Naive B cell (primary cell): Measurements from ENCODE around the gene KLHL41. TPM values are rescaled to one million over a fixed set of nuclear protein-coding genes. Genes with fewer than 3 reads are reported as not detected.
A peak's percentile ranks its signal among the peaks of the same experiment; 100 is the strongest.
"Not testable (repeated sequence)": the region's sequence is repeated elsewhere in the genome, so short reads cannot be mapped to it uniquely, and the experiment has no call there.

Experiments
- ATAC-seq, 2 donors: fragments of 150-1000 bp; cut with Tn5 transposase; 2 replicates each; pipeline ENCODE4 v1.10.0; 2021; ENCODE audit warnings: low read depth in 2 of 2, mild to moderate bottlenecking in 2 of 2, moderate library complexity in 2 of 2
- DNase-seq: peaks from one replicate; pipeline ENCODE4 v3.0.0; 2022
- H3K27ac Mint-ChIP-seq, 6 donors: one replicate each; pipeline ENCODE4 v1.8.0; 2020 to 2022; ENCODE audit warnings: mild to moderate bottlenecking in 6 of 6, mixed read lengths in 6 of 6, moderate library complexity in 5 of 6, inconsistent platforms in 2 of 6
- H3K27me3 Mint-ChIP-seq, 3 donors: one replicate each; pipeline ENCODE4 v1.8.0; 2021 to 2022; ENCODE audit warnings: mixed read lengths in 3 of 3, mild to moderate bottlenecking in 1 of 3
- H3K36me3 Mint-ChIP-seq, 2 donors: one replicate each; pipeline ENCODE4 v1.8.0; 2020 to 2022; ENCODE audit warnings: mixed read lengths in 2 of 2, inconsistent platforms in 1 of 2, mild to moderate bottlenecking in 1 of 2
- H3K4me1 Mint-ChIP-seq, 3 donors: one replicate each; pipeline ENCODE4 v1.8.0; 2020 to 2022; ENCODE audit warnings: mixed read lengths in 3 of 3, inconsistent platforms in 1 of 3, mild to moderate bottlenecking in 1 of 3, moderate library complexity in 1 of 3
- H3K4me3 Mint-ChIP-seq, 8 donors: one replicate each; pipeline ENCODE4 v1.8.0; 2020 to 2022; ENCODE audit warnings: mild to moderate bottlenecking in 8 of 8, mixed read lengths in 8 of 8, moderate library complexity in 8 of 8, inconsistent platforms in 2 of 8
- H3K9me3 Mint-ChIP-seq, 7 donors: one replicate each; pipeline ENCODE4 v1.8.0; 2020 to 2022; ENCODE audit warnings: mixed read lengths in 7 of 7, mild to moderate bottlenecking in 5 of 7, inconsistent platforms in 2 of 7, moderate library complexity in 1 of 7
- polyA plus RNA-seq, 6 donors: library from polyadenylated mRNA; unstranded; fragments of 300-500 nt; fragmentation: Illumina TruSeq; gene quantifications; one replicate each; pipeline ENCODE4 v1.2.3, GENCODE V29; 2021; ENCODE audit warnings: low read depth in 6 of 6

The KLHL41 gene
- polyA plus RNA-seq, 6 donors from 2014 or later, result not detected

DNA sequence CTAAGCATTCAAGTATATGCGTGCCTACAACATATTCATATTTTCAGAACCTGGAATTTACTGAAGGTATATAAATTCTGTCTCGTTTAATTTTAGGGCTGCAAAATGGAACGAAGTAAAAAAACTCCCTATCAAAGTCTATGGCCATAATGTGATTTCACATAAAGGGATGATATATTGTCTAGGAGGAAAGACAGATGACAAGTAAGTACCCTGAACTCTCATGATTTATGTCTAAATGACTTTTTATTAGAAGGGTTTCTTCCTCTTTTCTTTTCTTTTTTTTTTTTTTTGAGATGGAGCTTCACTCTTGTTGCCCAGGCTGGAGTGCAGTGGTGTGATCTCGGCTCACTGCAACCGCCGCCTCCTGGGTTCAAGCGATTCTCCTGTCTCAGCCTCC lies 5.3 kb downstream of the KLHL41 start:
- DNase-seq, ATAC-seq, H3K27ac Mint-ChIP-seq, H3K9me3 Mint-ChIP-seq, H3K36me3 Mint-ChIP-seq, H3K4me3 Mint-ChIP-seq, H3K27me3 Mint-ChIP-seq, H3K4me1 Mint-ChIP-seq: not testable (repeated sequence)

DNA sequence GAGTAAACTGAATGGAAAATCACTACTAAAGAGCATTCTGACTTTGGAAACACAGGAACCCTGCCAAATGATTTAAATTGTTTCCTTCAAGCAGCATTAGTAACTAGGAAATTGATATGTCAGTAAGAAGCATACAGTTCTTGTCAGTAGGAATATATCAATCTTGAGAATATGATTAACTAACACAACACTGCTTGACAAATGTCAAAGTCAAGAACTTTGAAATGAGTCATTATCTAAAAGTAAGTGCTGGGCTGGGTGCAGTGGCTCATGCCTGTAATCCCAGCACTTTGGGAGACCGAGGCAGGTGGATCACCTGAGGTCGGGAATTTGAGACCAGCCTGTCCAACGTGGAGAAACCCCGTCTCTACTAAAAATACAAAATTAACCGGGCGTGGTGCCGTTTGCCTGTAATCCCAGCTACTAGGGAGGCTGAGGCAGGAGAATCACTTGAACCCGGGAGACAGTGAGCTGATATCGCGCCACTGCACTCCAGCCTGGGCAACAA lies 7.0 kb downstream of the KLHL41 start:
- H3K4me1 Mint-ChIP-seq, DNase-seq, H3K27me3 Mint-ChIP-seq, H3K27ac Mint-ChIP-seq, H3K9me3 Mint-ChIP-seq, H3K4me3 Mint-ChIP-seq, ATAC-seq, H3K36me3 Mint-ChIP-seq: not testable (repeated sequence)

DNA sequence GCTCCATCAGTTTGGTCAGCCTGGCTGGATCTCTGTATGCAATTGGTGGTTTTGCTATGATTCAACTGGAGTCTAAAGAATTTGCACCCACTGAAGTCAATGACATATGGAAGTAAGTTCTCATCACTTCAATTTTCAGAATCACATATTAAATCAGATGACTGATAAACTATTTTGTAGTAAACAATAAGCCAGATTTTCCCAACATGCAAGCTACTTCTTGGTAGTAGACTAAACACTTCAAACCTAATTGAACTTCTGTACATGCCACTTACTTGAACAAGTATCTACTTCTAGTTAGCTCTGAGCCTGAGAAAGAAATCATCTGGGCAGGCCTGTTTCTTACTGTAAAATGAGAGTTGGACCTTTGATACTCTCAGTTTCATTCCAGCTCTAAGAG lies 11.4 kb downstream of the KLHL41 start:
- ATAC-seq (no peak), DNase-seq (no peak)
- H3K27ac Mint-ChIP-seq, result no peak overlapping the region
- no peak overlapping the region for H3K4me3 Mint-ChIP-seq
- no peaks in the 10 kb centered on the region for H3K4me1 Mint-ChIP-seq
- H3K9me3 Mint-ChIP-seq, result no peaks in the 10 kb centered on the region
- no peaks in the 10 kb centered on the region for H3K36me3 Mint-ChIP-seq
- H3K27me3 Mint-ChIP-seq, result no peaks in the 10 kb centered on the region

DNA sequence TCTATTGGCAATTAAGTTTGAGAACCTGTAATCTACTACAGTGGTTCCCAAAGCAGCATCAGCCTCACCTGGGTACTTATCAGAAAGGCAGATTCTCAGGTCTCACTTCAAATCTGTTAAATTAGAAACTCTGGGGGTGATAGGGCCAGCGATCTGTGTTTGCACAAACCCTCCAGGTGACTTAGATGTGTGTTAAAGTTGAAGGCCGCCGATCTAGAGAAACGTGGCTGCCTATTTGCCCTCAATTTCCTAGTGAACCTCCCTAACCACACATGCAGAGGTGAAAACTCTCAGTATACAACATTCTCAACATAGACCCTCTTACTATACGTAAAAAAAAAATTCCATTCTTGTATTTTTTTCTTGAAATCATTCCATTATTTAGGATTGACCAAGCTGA lies 14.2 kb downstream of the KLHL41 start:
- Mint-ChIP-seq H3K27ac (no peak overlapping the region), H3K9me3 (no peaks in the 10 kb centered on the region), H3K4me3 (no peak overlapping the region), H3K27me3 (no peaks in the 10 kb centered on the region), H3K36me3 (no peaks in the 10 kb centered on the region), H3K4me1 (no peaks in the 10 kb centered on the region)
- ATAC-seq (no peak), DNase-seq (no peak)

DNA sequence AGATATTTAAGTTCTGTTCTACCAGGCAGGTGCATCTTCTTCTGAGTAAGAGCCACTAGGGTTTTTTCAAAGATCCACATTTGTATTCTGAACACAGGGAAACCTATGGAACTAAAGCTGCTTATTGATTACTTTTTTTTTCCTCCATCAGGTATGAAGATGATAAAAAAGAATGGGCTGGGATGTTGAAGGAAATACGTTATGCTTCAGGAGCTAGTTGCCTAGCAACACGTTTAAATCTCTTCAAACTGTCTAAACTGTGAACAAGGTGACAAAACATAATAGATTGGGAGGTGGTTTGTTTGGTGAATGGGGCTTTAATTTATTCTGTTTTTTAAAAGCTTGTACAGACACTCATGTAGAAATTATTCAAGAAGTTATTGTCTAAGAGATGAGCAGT lies 15.9 kb downstream of the KLHL41 start:
- Mint-ChIP-seq H3K4me1 (no peaks in the 10 kb centered on the region), H3K4me3 (no peak overlapping the region), H3K27me3 (no peaks in the 10 kb centered on the region), H3K27ac (no peak overlapping the region), H3K36me3 (no peaks in the 10 kb centered on the region), H3K9me3 (no peaks in the 10 kb centered on the region)
- ATAC-seq (no peak), DNase-seq (no peak)

DNA sequence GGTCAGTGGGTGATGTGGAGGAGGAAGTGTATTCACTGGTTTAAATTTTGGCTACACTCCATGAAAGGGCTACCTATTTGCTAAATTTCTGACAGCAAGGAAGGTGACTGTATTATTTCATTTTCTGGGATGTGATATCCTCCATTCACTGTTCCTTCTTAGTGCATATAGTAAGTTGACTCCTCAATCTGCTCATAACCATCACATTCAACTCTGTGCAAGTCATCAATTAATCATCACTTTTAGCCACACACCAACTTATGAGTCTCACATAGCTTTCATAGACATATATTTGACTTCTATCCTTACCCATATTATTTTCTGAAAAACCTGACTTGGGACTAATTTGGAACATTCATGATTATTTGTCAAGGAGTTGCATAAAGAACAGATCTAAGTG lies 16.9 kb downstream of the KLHL41 start:
- Mint-ChIP-seq H3K36me3 (no peaks in the 10 kb centered on the region), H3K4me3 (no peak overlapping the region), H3K9me3 (no peaks in the 10 kb centered on the region), H3K27ac (peak overlapping the region in 1 of 6 donors; percentile 6), H3K27me3 (no peaks in the 10 kb centered on the region), H3K4me1 (no peaks in the 10 kb centered on the region)
- DNase-seq, result no peak
- ATAC-seq, result no peak

DNA sequence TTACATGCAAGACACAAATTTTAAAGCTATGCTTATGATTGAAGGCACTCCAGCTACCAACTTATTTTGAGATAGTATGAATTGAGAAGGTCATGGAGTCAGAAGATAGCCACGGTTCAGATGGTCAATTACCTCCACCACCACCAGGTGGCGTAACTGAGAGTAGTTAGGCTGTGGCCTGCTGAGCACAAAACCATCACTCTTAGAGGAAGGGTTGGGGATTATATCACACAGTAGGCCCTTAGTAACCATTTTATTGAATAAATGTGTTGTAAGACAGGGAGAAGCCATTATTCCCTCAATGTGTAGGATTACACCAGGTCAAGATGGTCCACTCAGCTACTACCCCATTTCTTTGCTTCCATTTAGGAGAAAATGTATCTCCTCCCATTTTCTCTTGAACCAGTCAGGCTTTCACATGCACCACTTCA lies 18.8 kb downstream of the KLHL41 start:
- peak; percentile 54 for DNase-seq
- ATAC-seq, result peak; percentile 68 to 82
- Mint-ChIP-seq H3K9me3 (no peaks in the 10 kb centered on the region), H3K27ac (peak overlapping the region in 1 of 6 donors; percentile 4), H3K4me1 (no peaks in the 10 kb centered on the region), H3K4me3 (no peak overlapping the region), H3K27me3 (no peaks in the 10 kb centered on the region), H3K36me3 (no peaks in the 10 kb centered on the region)

DNA sequence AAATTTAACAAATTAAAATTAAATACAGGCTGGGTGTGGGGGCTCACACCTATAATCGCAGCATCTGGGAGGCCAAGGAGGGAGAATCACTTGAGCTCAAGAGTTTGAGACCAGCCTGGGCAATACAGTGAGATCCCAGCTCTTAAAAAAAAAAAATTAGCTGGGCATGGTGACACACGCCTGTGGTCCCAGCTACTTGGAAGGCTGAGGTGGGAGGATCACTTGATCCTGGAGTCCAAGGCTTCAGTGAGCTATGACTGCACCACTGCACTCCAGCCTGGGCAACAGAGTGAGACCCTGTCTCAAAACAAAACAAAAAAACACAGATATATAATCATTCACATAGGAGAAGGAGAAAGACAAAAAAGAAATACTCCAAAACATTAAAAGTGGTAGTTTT lies 30.0 kb downstream of the KLHL41 start:
- H3K27me3 Mint-ChIP-seq, H3K9me3 Mint-ChIP-seq, ATAC-seq, DNase-seq, H3K4me3 Mint-ChIP-seq, H3K27ac Mint-ChIP-seq, H3K4me1 Mint-ChIP-seq: not testable (repeated sequence)
- H3K36me3 Mint-ChIP-seq, result peaks cover 8 to 20% of the 10 kb centered on the region in 2 donors

DNA sequence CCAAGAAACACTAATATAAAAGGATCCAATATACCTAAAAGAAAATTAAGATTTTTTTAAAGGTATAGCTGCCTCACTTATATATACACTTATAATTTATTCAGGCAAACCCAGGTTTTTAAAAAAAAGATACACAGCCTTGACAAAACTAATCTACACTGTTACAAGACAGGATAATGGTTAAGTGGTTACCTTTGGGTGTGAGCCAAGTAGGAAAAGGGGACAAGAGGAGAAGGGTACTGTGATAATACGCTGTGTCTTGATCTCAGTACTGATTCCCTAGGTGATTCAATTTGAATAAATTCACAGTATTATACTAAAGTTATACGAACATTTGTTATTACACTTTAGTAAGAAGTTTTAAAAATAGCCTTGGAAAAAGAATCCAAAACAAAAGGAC lies 30.6 kb downstream of the KLHL41 start:
- no peak overlapping the region for H3K27ac Mint-ChIP-seq
- no peak for DNase-seq
- H3K4me3 Mint-ChIP-seq, result no peak overlapping the region
- peaks cover 8 to 20% of the 10 kb centered on the region in 2 donors for H3K36me3 Mint-ChIP-seq
- no peak for ATAC-seq
- H3K9me3 Mint-ChIP-seq, result no peaks in the 10 kb centered on the region
- H3K4me1 Mint-ChIP-seq, result no peaks in the 10 kb centered on the region
- no peaks in the 10 kb centered on the region for H3K27me3 Mint-ChIP-seq

DNA sequence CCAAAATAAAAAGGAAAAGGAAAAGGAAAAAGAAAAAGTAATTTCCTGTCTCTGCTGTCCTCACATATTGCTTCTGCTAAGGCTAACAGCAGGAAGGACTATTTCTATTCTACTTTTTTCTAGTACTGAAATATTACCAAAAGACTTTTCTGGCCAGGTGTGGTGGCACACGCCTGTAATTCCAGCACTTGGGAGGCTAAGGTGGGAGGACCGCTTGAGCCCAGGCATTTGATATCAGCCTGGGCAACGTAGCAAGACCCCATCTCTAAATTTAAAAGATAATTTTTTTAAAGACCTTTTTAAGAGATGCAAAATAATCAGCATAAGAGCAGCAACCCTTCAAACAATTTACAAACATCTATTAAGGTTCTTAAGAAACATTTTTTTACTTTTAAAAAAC lies 32.9 kb downstream of the KLHL41 start:
- H3K36me3 Mint-ChIP-seq, result peaks cover 8 to 26% of the 10 kb centered on the region in 2 donors
- no peak overlapping the region for H3K4me3 Mint-ChIP-seq
- H3K4me1 Mint-ChIP-seq, result no peaks in the 10 kb centered on the region
- no peaks in the 10 kb centered on the region for H3K27me3 Mint-ChIP-seq
- no peaks in the 10 kb centered on the region for H3K9me3 Mint-ChIP-seq
- H3K27ac Mint-ChIP-seq, result no peak overlapping the region
- DNase-seq, result no peak
- ATAC-seq, result no peak

DNA sequence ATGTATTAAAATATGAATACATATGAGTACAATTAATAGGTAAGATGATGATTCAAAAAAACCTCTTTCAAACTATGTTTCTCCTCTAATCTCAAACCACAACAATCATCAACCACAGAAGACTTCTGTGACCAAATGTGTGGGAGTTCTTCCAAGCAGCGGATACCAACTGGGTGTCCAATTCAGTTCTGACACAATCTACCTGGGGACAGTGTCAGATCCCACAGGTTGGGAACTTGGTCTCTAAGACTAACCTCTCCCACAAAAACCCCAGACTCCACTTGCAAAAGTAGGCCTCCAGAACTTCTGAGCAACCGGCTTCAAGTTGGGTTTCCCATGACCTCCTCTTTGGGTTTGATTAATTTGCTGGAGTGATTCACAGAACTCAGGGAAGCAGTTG lies 37.3 kb downstream of the KLHL41 start:
- Mint-ChIP-seq H3K36me3 (peaks cover 5 to 18% of the 10 kb centered on the region in 2 donors), H3K4me3 (no peak overlapping the region), H3K27ac (peak overlapping the region in 3 of 6 donors; percentile 27 to 67 (median 33)), H3K4me1 (no peaks in the 10 kb centered on the region), H3K27me3 (no peaks in the 10 kb centered on the region), H3K9me3 (no peaks in the 10 kb centered on the region)
- DNase-seq, result no peak
- ATAC-seq, result no peak

DNA sequence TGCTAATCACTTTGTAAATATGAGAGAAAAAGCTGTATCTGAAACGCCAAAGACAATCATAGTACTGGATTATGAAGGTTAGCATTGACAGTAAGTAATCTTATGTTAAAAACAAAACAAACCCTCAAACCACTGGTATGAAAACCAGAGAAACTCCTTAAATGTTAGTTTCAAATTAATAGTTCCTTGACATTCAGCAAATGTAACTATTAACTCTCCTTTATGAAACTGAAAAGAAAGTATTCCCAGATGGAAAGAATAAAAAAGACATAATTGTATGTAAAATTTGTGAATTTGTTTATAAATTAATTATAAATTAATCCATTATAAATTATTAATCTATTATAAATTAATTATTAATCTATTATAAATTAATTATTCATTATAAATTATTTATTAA lies 51.9 kb downstream of the KLHL41 start:
- H3K27ac Mint-ChIP-seq, result no peak overlapping the region
- peak overlapping the region in 1 of 8 donors; percentile 42 for H3K4me3 Mint-ChIP-seq
- H3K9me3 Mint-ChIP-seq, result peaks cover 0 to 2% (median 0%) of the 10 kb centered on the region in 7 donors
- no peaks in the 10 kb centered on the region for H3K4me1 Mint-ChIP-seq
- ATAC-seq (no peak), DNase-seq (no peak)
- peaks cover 0 to 17% of the 10 kb centered on the region in 2 donors for H3K36me3 Mint-ChIP-seq
- H3K27me3 Mint-ChIP-seq, result no peaks in the 10 kb centered on the region

DNA sequence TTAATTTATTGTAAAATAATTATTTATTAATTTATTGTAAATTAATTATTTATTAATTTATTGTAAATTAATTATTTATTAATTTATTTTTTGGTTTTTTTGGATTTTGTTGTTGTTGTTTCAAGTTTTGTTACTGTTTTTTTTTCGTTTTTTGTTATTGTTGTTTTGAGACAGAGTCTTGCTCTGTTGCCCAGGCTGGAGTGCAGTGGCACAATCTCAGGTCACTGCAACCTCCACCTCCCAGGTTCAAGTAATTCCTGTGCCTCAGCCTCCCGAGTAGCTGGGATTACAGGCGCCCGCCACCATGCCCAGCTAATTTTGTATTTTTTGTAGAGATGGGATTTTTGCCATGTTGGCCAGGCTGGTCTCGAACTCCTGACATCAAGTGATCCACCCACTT lies 52.6 kb downstream of the KLHL41 start:
- peak overlapping the region in 2 of 6 donors; percentile 36 to 94 for H3K27ac Mint-ChIP-seq
- not testable (repeated sequence) for H3K27me3 Mint-ChIP-seq, H3K4me1 Mint-ChIP-seq, ATAC-seq, H3K9me3 Mint-ChIP-seq, H3K4me3 Mint-ChIP-seq, DNase-seq
- peaks cover 0 to 17% of the 10 kb centered on the region in 2 donors for H3K36me3 Mint-ChIP-seq

DNA sequence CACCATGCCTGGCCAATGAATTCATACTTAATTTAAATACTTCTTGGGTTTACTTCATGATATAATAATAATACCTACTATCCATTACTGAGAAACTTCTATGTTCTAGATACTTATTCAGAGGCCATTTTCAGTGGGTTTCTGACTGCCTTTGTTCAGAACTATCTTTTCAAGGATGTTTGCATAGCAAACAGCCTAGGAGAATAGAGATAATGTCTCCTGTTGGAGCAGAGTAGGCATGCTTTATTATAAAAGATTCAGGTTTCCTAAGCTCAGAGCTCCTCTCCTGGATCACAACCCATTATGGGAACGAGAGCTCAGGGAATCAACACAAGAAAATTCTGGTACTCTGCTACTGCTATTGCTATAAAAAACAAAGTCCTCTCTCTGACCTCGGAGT lies 53.0 kb downstream of the KLHL41 start:
- no peaks in the 10 kb centered on the region for H3K27me3 Mint-ChIP-seq
- H3K9me3 Mint-ChIP-seq, result peaks cover 0 to 2% (median 0%) of the 10 kb centered on the region in 7 donors
- DNase-seq (no peak), ATAC-seq (no peak)
- no peak overlapping the region for H3K4me3 Mint-ChIP-seq
- H3K27ac Mint-ChIP-seq, result peak overlapping the region in 2 of 6 donors; percentile 29 to 94
- H3K36me3 Mint-ChIP-seq, result peaks cover 0 to 17% of the 10 kb centered on the region in 2 donors
- no peaks in the 10 kb centered on the region for H3K4me1 Mint-ChIP-seq

DNA sequence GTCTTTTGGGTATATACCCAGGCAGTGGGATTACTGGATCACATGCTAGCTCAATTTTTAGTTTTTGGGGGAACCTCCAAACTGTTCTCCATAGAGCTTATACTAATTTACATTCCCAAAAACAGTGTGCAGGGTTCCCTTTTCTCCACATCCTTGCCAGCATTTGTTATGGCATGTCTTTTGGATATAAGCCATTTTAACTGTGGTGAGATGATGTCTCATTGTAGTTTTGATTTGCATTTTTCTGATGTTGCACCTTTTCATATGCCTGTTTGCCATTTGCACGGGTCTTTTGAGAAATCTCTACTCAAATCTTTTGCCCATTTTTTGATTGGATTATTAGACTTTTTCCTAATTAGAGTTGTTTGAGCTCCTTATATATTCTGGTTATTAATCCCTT lies 56.2 kb downstream of the KLHL41 start:
- Mint-ChIP-seq H3K36me3 (peaks cover 0 to 18% of the 10 kb centered on the region in 2 donors), H3K9me3 (peaks cover 0 to 2% (median 0%) of the 10 kb centered on the region in 7 donors), H3K4me3 (no peak overlapping the region), H3K4me1 (peaks cover 0 to 10% (median 6%) of the 10 kb centered on the region in 3 donors), H3K27me3 (no peaks in the 10 kb centered on the region), H3K27ac (peak overlapping the region in 1 of 6 donors; percentile 47)
- no peak for ATAC-seq
- no peak for DNase-seq
